GM12875 (cell line): Measurements from ENCODE around the gene CBX4.

Source experiments
- H3K4me3 ChIP-seq: one replicate; pipeline ENCODE4 v1.5.1; 2011; ENCODE audit warnings: low read depth, low read length, control low read depth
- CTCF ChIP-seq: IDR thresholded peaks from 2 replicates; pipeline ENCODE4 v1.5.1; 2011; ENCODE audit warnings: low read depth, mild to moderate bottlenecking, control low read depth, inconsistent platforms, low read length, moderate library complexity, borderline replicate concordance; ENCODE audit not compliant: insufficient read depth

CBX4 gene

GRCh38 chr17:79843816-79844800, 4.9 kb upstream of the CBX4 start:
- TF ChIP-seq CTCF, result no peak
- H3K4me3 ChIP-seq, result no peak overlapping the region

- TF ChIP-seq CTCF, result no peak
- no peak overlapping the region for H3K4me3 ChIP-seq
These were observed 4.2 kb upstream of the CBX4 start for GRCh38 chr17:79843474-79843815.

- no peak overlapping the region for H3K4me3 ChIP-seq
- TF ChIP-seq CTCF, result no peak
These were observed 3.6 kb upstream of the CBX4 start for GRCh38 chr17:79842656-79843473.

DNA sequence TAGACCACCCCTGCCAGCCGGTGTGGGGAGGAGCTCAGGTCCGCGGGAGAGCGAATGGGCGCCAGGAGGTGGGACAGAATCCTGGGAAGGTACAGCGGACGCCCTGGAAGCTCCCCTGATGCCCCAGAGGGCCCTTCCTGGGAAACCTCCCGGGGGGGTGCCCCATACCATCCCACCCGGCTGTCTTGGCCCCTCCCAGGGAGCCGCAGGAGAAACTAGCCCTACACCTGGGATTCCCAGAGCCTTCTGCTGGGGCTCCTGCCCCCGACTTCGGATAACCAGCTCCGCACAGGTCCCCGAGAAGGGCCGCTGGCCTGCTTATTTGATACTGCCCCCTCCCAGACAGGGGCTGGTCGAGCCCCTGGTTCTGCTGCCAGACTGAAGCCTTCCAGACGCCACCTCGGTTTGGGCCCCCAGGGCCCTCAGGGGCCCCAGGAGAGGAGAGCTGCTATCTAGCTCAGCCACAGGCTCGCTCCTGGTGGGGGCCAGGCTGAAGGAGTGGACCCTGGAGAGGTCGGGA, 3.0 kb upstream of the CBX4 start:
- no peak overlapping the region for H3K4me3 ChIP-seq
- TF ChIP-seq CTCF, result no peak

GRCh38 chr17:79841369-79842135, 2.3 kb upstream of the CBX4 start:
- H3K4me3 ChIP-seq, result no peak overlapping the region

DNA sequence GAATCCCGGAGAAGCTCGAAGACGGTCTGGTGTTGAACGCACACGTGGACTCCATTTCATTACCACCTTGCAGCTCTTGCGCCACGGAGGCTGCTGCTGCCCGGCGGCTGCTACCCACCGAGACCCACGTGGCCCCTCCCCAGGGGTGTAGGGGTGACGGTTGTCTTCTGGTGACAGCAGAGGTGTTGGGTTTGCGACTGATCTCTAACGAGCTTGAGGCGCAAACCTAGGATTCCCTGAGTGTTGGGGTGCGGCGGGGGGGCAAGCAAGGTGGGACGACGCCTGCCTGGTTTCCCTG, 1.7 kb upstream of the CBX4 start:
- H3K4me3 ChIP-seq, result no peak overlapping the region
- TF ChIP-seq CTCF, result no peak

More at GRCh38 chr17:79841369-79842135, 2.3 kb upstream of the CBX4 start:
- TF ChIP-seq CTCF, result no peak
